HK-2 (cell line): ENCODE data around the gene BHLHE40.

Experiments
- DNase-seq: peaks from one replicate; pipeline ENCODE4 v3.0.0-alpha.2; 2018; ENCODE audit not compliant: unreplicated experiment

The BHLHE40 gene

GRCh38 chr3:5019411-5020241, 40.4 kb downstream of the BHLHE40 start:
- DNase-seq = no peak

- DNase-seq = no peak
Observed at GRCh38 chr3:5020242-5020722, 41.0 kb downstream of the BHLHE40 start.

GRCh38 chr3:5021116-5022092, 42.2 kb downstream of the BHLHE40 start:
- DNase-seq = no peak

- no peak for DNase-seq
Observed at GRCh38 chr3:5022187-5022965, 43.1 kb downstream of the BHLHE40 start.

- peak; percentile 90 for DNase-seq
Observed at GRCh38 chr3:5022966-5023776, 43.9 kb downstream of the BHLHE40 start.

- no peak for DNase-seq
Observed at GRCh38 chr3:5023777-5024346, 44.6 kb downstream of the BHLHE40 start.

- no peak for DNase-seq
Observed at GRCh38 chr3:5026046-5026362, 46.8 kb downstream of the BHLHE40 start.

GRCh38 chr3:5029715-5030114, 50.5 kb downstream of the BHLHE40 start:
- DNase-seq = no peak

GRCh38 chr3:5030152-5030551, 50.9 kb downstream of the BHLHE40 start:
- no peak for DNase-seq

GRCh38 chr3:5032844-5033243, 53.6 kb downstream of the BHLHE40 start:
- DNase-seq = no peak
